ENCODE data around the gene XBP1. TPM values are rescaled to one million over a fixed set of nuclear protein-coding genes. Genes with fewer than 3 reads are reported as not detected.

XBP1 gene
- total and polyA plus RNA-seq, 2 of the 13 experiments (the other 11 are each of a cell fraction or from before 2014, with no cell fraction given): 416 to 427 TPM

- TF ChIP-seq, protein P1, sequence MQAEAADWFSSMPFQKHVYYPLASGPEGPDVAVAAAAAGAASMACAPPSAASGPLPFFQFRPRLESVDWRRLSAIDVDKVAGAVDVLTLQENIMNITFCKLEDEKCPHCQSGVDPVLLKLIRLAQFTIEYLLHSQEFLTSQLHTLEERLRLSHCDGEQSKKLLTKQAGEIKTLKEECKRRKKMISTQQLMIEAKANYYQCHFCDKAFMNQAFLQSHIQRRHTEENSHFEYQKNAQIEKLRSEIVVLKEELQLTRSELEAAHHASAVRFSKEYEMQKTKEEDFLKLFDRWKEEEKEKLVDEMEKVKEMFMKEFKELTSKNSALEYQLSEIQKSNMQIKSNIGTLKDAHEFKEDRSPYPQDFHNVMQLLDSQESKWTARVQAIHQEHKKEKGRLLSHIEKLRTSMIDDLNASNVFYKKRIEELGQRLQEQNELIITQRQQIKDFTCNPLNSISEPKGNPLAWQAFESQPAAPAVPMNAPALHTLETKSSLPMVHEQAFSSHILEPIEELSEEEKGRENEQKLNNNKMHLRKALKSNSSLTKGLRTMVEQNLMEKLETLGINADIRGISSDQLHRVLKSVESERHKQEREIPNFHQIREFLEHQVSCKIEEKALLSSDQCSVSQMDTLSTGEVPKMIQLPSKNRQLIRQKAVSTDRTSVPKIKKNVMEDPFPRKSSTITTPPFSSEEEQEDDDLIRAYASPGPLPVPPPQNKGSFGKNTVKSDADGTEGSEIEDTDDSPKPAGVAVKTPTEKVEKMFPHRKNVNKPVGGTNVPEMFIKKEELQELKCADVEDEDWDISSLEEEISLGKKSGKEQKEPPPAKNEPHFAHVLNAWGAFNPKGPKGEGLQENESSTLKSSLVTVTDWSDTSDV (CRISPR knock-in tag; IDR thresholded peaks at IDR 0.05): no peak
- TF ChIP-seq TAF1 (CRISPR knock-in tag; IDR thresholded peaks at IDR 0.05): peak; percentile 10; the same call in 1 of the 2 replicates
- no peak for TF ChIP-seq RNF2 (conservative IDR thresholded peaks at IDR 0.05; ENCODE audit: low read depth)
- TF ChIP-seq SMAD1 (CRISPR knock-in tag; IDR thresholded peaks at IDR 0.05; ENCODE audit: borderline replicate concordance, low read depth): no peak
- TF ChIP-seq ZNF264 (CRISPR knock-in tag; IDR thresholded peaks at IDR 0.05): no peak
- TF ChIP-seq ZNF646 (CRISPR knock-in tag; IDR thresholded peaks at IDR 0.05): no peak
- no peak for TF ChIP-seq ARNT2 (CRISPR knock-in tag; IDR thresholded peaks at IDR 0.05; ENCODE audit: low read depth)
- peak; percentile 30; the same call in 1 of the 2 replicates for TF ChIP-seq KAT7 (CRISPR knock-in tag; IDR thresholded peaks at IDR 0.05; ENCODE audit: borderline replicate concordance)
- TF ChIP-seq RFX5 (IDR thresholded peaks at IDR 0.05; ENCODE audit: low read depth, low read length): no peak
- TF ChIP-seq KDM5A (IDR thresholded peaks at IDR 0.05; ENCODE audit: borderline replicate concordance, low read length): no peak
- peak; percentile 82 for TF ChIP-seq TCF7 (IDR thresholded peaks at IDR 0.05; ENCODE audit: low read depth)
- 0 out of 2 replicates have a peak, but pooled peaks have one; percentile 15 for TF ChIP-seq ZNF770 (CRISPR knock-in tag; IDR thresholded peaks at IDR 0.05)
- no peak for TF ChIP-seq ZBTB1 (CRISPR knock-in tag; IDR thresholded peaks at IDR 0.05; ENCODE audit: borderline replicate concordance)
- TF ChIP-seq ZNF552 (CRISPR knock-in tag; IDR thresholded peaks at IDR 0.05; ENCODE audit: borderline replicate concordance): no peak
- TF ChIP-seq RORA (CRISPR knock-in tag; IDR thresholded peaks at IDR 0.05): no peak; the same call in 1 of the 2 replicates
- no peak for TF ChIP-seq KLF15 (CRISPR knock-in tag; IDR thresholded peaks at IDR 0.05; ENCODE audit: borderline replicate concordance)
- TF ChIP-seq TOE1 (CRISPR knock-in tag; IDR thresholded peaks at IDR 0.05): no peak
- no peak for TF ChIP-seq ZNF556 (CRISPR knock-in tag; IDR thresholded peaks at IDR 0.05; ENCODE audit: borderline replicate concordance)
- no peak for TF ChIP-seq ZNF652 (CRISPR knock-in tag; IDR thresholded peaks at IDR 0.05; ENCODE audit: borderline replicate concordance, low read depth)
These were observed 10.6 kb upstream of the XBP1 start (continued) for GRCh38 chr22:28810821-28811491.

Data from HepG2 (cell line).